Muscle layer of colon (tissue), 2 donors: ENCODE measurements around the gene GEMIN5.
"Not testable (repeated sequence)": the region's sequence is repeated elsewhere in the genome, so short reads cannot be mapped to it uniquely, and the experiment has no call there.

ENCODE experiments used
- H3K27ac ChIP-seq: one replicate; pipeline ENCODE4 v1.7.0; 2013; ENCODE audit warnings: low read depth, mild to moderate bottlenecking, low read length, moderate library complexity
- H3K27me3 ChIP-seq, 2 donors: one replicate each; pipeline ENCODE4 v1.7.0; 2013; ENCODE audit warnings: low read length in 2 of 2, mild to moderate bottlenecking in 2 of 2; ENCODE audit not compliant: insufficient read depth in 2 of 2, control insufficient read depth in 1 of 2
- H3K36me3 ChIP-seq: one replicate; pipeline ENCODE4 v1.7.0; 2013; ENCODE audit warnings: mild to moderate bottlenecking, low read length; ENCODE audit not compliant: insufficient read depth
- H3K4me1 ChIP-seq: one replicate; pipeline ENCODE4 v1.7.0; 2013; ENCODE audit warnings: mild to moderate bottlenecking, low read length; ENCODE audit not compliant: insufficient read depth
- H3K4me3 ChIP-seq, 2 donors: one replicate each; pipeline ENCODE4 v1.7.0; 2013; ENCODE audit warnings: low read length in 2 of 2, low read depth in 1 of 2, mild to moderate bottlenecking in 1 of 2, moderate library complexity in 1 of 2
- H3K9ac ChIP-seq: one replicate; pipeline ENCODE4 v1.7.0; 2013; ENCODE audit warnings: low read length
- H3K9me3 ChIP-seq: one replicate; pipeline ENCODE4 v1.7.0; 2013; ENCODE audit warnings: mild to moderate bottlenecking, low read length
- donor health status: abdominal sarcoma.
- donor health status: Adenocarcinoma of cecum.

The GEMIN5 gene

GRCh38 chr5:154940772-154941620, 3.0 kb upstream of the GEMIN5 start, which contains the start of gene MRPL22:
MRPL22 (plus strand) TSS chr5:154941073; CDS start chr5:154941111, 38 bp downstream.
- H3K4me3 ChIP-seq, result peak within 1 kb of the TSS; percentile 83 to 98
- H3K4me1 ChIP-seq, result peaks cover 35% of the 10 kb centered on the region
- peak within 1 kb of the TSS; percentile 99 for H3K9ac ChIP-seq
- H3K9me3 ChIP-seq, result no peaks in the 10 kb centered on the region
- no peaks in the 10 kb centered on the region for H3K36me3 ChIP-seq
- no peaks in the 10 kb centered on the region for H3K27me3 ChIP-seq
- H3K27ac ChIP-seq, result peak within 1 kb of the TSS; percentile 78

GRCh38 chr5:154940375-154940771, 2.4 kb upstream of the GEMIN5 start:
- peaks cover 35% of the 10 kb centered on the region for H3K4me1 ChIP-seq
- H3K4me3 ChIP-seq, result peak overlapping the region; percentile 83 to 98

GRCh38 chr5:154939387-154939786, 1.4 kb upstream of the GEMIN5 start:
- H3K27me3 ChIP-seq, H3K27ac ChIP-seq, H3K4me3 ChIP-seq, H3K9ac ChIP-seq, H3K36me3 ChIP-seq, H3K9me3 ChIP-seq: not testable (repeated sequence)
- H3K4me1 ChIP-seq, result peaks cover 35% of the 10 kb centered on the region

More at GRCh38 chr5:154940375-154940771, 2.4 kb upstream of the GEMIN5 start:
- H3K9ac ChIP-seq, result peak overlapping the region; percentile 99
- H3K27me3 ChIP-seq, result no peaks in the 10 kb centered on the region
- H3K36me3 ChIP-seq, result no peaks in the 10 kb centered on the region
- H3K9me3 ChIP-seq, result no peaks in the 10 kb centered on the region
- peak overlapping the region; percentile 78 for H3K27ac ChIP-seq

- H3K27ac ChIP-seq, result peak overlapping the region; percentile 87
- H3K9ac ChIP-seq, result peak overlapping the region; percentile 27
- H3K27me3 ChIP-seq, result no peaks in the 10 kb centered on the region
- H3K4me1 ChIP-seq, result peaks cover 24% of the 10 kb centered on the region
- H3K36me3 ChIP-seq, result no peaks in the 10 kb centered on the region
- peak overlapping the region; percentile 86 to 91 for H3K4me3 ChIP-seq
- H3K9me3 ChIP-seq, result no peaks in the 10 kb centered on the region
Observed at GRCh38 chr5:154937186-154937717, 759 bp downstream of the GEMIN5 start.

GRCh38 chr5:154934881-154935280, 3.1 kb downstream of the GEMIN5 start:
- Histone ChIP-seq H3K27me3 (no peaks in the 10 kb centered on the region), H3K9ac (no peak overlapping the region), H3K27ac (no peak overlapping the region), H3K9me3 (no peaks in the 10 kb centered on the region), H3K4me3 (no peak overlapping the region), H3K4me1 (peaks cover 10% of the 10 kb centered on the region), H3K36me3 (peaks cover 7% of the 10 kb centered on the region)

- H3K36me3 ChIP-seq, result peaks cover 15% of the 10 kb centered on the region
- H3K4me3 ChIP-seq, result no peak overlapping the region
- H3K9me3 ChIP-seq, result no peaks in the 10 kb centered on the region
- no peak overlapping the region for H3K27ac ChIP-seq
- H3K4me1 ChIP-seq, result peaks cover 10% of the 10 kb centered on the region
- H3K9ac ChIP-seq, result no peak overlapping the region
- H3K27me3 ChIP-seq, result no peaks in the 10 kb centered on the region
Observed at GRCh38 chr5:154933537-154933936, 4.5 kb downstream of the GEMIN5 start.

- H3K36me3 ChIP-seq, result peaks cover 49% of the 10 kb centered on the region
- H3K4me1 ChIP-seq, result no peaks in the 10 kb centered on the region
- no peak overlapping the region for H3K4me3 ChIP-seq
- H3K9ac ChIP-seq, result no peak overlapping the region
- no peaks in the 10 kb centered on the region for H3K27me3 ChIP-seq
- no peaks in the 10 kb centered on the region for H3K9me3 ChIP-seq
- no peak overlapping the region for H3K27ac ChIP-seq
Observed at GRCh38 chr5:154923441-154924430, 14.3 kb downstream of the GEMIN5 start.

GRCh38 chr5:154917757-154918156, 20.3 kb downstream of the GEMIN5 start:
- Histone ChIP-seq H3K4me1 (no peaks in the 10 kb centered on the region), H3K27ac (no peak overlapping the region), H3K27me3 (no peaks in the 10 kb centered on the region), H3K4me3 (no peak overlapping the region), H3K9me3 (no peaks in the 10 kb centered on the region), H3K36me3 (peaks cover 43% of the 10 kb centered on the region), H3K9ac (no peak overlapping the region)

GRCh38 chr5:154916874-154917273, 21.1 kb downstream of the GEMIN5 start:
- H3K36me3 ChIP-seq, result peaks cover 50% of the 10 kb centered on the region

GRCh38 chr5:154905601-154906000, 32.4 kb downstream of the GEMIN5 start:
- not testable (repeated sequence) for H3K9ac ChIP-seq, H3K9me3 ChIP-seq, H3K27me3 ChIP-seq, H3K4me1 ChIP-seq, H3K27ac ChIP-seq, H3K4me3 ChIP-seq
- peaks cover 64% of the 10 kb centered on the region for H3K36me3 ChIP-seq

More at GRCh38 chr5:154916874-154917273, 21.1 kb downstream of the GEMIN5 start:
- no peak overlapping the region for H3K4me3 ChIP-seq
- H3K9ac ChIP-seq, result no peak overlapping the region
- H3K27ac ChIP-seq, result no peak overlapping the region
- no peaks in the 10 kb centered on the region for H3K9me3 ChIP-seq
- no peaks in the 10 kb centered on the region for H3K27me3 ChIP-seq
- H3K4me1 ChIP-seq, result no peaks in the 10 kb centered on the region

GRCh38 chr5:154901913-154902312, 36.1 kb downstream of the GEMIN5 start:
- Histone ChIP-seq H3K4me3 (no peak overlapping the region), H3K4me1 (no peaks in the 10 kb centered on the region), H3K9me3 (no peaks in the 10 kb centered on the region), H3K9ac (no peak overlapping the region), H3K27ac (no peak overlapping the region), H3K27me3 (no peaks in the 10 kb centered on the region), H3K36me3 (peaks cover 73% of the 10 kb centered on the region)
